HG03354 (cell line): ENCODE results near the gene ADNP.
"Not testable (repeated sequence)": the region's sequence is repeated elsewhere in the genome, so short reads cannot be mapped to it uniquely, and the experiment has no call there.

Experiments used
- ATAC-seq: cut with Tn5 transposase; IDR thresholded peaks from one replicate; pipeline ENCODE4 v1.9.1; 2021; ENCODE audit warnings: mild to moderate bottlenecking; ENCODE audit not compliant: unreplicated experiment, poor library complexity, severe bottlenecking

ADNP gene

DNA sequence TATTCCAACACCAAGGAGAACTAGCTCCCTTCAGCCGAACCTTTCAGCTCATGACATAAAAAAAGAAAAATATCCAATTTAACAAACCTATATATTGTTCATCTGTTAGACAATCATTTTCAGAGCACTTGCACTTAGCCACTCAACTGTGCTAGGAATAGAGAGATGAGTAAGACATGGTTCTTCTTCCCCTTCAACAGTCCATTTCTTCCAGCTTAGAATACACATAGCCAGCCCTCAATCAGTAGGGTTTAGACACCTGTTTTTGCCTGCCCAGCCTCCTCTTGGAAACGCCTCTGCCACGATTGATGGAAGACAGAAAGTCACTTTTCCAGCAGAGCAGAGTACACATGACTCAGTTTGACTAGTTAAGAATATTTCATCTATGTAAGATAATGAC is 21.8 kb downstream of the ADNP start:
- no peak for ATAC-seq

DNA sequence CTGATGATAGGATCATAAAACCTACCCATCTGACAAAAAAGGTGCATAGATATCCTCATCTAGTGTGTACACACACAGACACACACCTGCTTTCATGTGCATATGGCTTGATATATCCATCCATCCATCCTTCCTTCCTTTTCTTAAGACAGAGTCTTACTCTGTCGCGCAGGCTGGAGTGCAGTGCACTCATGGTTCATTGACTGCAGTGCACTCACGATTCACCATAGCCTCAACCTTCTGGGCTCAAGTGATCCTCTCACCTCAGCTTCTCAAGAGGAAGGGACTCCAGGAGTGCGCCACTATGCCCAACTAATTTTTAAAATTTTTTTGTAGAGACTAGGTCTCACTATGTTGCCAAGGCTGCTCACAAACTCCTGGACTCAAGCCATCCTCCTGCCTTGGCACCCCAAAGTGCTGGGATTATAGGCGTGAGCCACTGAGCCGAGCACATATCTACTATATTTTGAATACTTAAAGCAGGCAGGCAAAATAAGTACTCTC is 27.1 kb downstream of the ADNP start:
- no peak for ATAC-seq

DNA sequence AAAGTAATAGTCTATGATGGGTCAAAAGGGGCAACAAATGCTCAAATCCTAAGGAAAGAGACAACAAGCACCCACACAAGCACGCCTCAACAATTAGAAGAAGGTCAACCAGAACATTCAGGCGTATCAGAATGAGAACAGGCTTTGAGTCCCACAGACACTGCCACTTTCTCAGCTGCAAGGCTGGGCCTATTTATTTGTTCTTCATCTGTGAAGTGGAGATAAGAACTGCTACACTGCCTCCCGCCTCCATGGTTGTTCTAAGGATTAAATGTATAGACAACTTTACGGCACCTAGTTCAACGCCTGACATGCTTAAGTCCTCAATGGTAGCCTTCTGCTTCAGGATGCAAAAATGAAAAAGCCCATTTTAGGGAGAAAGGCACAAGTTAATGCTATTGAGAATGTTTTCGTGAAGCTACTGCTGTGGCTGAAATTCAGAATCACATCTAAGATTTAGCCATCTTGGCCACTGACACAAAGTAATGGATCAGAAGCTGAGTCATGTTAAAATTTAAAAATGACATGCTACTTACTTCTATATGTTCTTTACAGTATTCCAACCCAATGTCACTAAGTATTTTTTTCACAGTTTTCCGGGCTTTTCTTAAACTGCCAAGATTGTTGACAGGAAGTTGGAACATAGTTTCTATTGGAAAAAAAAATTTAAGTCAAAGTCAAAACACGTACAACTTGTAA is 27.7 kb downstream of the ADNP start:
- no peak for ATAC-seq

DNA sequence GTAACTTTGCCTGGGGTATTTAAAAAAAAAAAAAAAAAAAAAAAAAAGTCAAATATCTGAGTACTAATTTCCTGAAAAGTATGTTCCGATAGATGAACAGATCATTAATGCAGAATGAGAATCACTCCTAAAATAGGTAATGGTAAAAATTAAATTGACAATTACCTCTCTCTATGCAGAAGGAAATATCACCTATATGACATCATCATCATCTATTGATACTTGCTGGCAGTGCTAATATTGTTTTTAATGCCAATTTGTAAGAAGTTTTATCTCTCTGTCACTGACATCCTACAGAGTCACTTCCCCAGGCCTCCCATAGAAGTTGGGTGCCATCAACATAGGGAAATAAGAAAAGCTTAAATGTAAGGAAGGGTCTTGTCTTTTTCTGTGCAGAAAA is 29.9 kb downstream of the ADNP start:
- no peak for ATAC-seq

DNA sequence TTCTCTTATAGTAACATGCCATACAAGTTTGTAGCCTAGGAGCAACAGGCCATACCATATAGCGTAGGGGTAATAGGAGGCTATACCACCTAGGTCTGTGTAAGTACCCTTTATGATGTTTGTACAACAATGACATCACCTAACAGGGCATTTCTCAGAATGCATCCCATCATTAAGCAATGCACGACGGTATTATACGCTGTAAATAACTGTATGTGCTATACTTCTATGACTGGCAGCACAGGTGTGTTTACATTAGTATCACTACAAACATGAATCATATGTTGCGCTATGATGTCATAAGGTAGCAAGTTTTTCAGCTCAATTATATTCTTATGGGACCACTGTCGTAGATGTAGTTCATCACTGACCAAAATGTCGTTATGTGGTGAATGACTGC is 31.0 kb downstream of the ADNP start:
- ATAC-seq = no peak

DNA sequence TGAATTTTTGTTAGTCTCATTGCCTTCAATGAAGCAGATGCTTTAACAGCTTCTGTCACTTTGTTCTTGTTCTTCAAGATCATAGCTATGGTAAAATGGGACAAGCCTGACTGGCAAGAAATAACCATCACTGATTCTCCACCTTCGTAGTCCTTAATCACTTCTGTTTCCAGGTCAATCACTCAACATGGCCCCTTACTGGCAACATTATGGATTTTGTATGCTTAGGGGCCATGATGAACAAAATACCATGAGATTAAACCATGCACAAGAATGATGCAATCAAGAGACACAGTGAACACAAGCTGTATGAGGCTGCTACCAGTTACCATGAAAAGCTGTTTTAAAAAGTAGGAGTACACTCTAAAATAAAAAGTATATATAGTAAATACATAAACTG is 32.8 kb downstream of the ADNP start:
- ATAC-seq = no peak

DNA sequence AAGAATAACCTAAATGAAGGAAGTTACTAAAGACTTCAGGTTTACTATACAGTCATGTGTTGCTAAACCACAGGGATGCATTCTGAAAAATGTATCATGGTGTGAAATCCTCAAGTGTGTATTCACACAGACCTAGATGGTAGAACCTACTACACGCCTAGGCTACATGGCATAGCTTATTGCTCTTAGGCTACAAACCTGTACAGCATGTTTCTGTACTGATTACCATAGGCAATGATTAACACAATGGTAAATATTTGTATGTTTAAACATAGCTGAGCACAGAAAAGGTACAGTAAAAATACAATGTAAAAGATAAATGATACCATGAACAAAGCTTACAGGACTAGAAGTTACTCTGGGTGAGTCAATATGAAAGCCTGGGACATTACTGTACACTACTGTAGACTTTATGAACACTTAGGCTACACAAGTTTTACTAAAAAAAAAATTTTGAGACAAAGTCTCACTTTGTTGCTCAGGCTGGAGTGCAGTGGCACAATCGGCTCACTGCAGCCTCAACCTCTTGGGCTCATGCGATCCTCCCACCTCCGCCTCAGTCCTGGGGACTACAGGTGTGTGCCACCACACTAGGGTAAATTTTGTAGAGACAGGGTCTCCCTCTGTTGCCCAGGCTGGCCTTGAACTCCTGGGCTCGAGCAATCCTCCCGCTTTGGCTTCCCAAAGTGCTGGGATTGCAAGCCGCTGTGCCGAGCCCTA is 36.0 kb downstream of the ADNP start:
- no peak for ATAC-seq

DNA sequence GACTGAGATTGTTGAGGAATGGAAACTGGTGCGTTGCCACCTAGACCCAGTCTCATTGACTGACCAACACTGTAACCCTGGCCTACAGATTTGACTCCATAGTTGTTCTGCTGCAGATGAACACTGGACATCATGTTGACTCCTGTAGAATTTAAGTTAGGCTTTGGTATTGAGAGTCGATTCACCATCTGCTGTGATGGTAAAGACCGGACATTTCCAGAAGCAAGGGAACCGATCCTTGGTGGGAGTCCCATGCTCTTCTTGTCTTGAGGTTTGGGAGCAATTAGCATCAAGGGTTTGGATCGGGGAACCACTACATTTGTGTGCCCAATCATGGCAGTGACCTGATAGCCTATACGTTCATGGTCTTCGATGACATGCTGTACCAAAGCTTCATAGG is 37.6 kb downstream of the ADNP start:
- ATAC-seq = no peak

DNA sequence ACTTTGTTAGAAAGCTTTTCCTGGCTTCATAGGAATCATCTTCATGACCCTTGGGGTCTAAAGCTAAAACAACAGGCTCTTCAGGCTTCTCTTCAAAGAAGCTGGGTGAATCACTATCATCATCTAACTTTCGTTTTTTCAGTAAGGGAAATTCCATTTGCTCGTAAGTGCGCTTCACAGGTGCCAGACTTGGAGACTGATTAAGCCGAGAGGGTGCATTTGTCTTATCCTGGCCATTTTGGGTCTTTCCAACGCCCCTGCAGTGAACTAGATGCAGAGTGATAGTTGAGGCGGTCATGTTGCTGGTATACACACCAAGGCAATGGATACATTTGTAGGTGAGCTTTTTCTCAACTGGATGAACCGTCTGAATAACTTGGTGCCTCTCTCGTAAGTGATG is 38.8 kb downstream of the ADNP start:
- ATAC-seq = no peak

DNA sequence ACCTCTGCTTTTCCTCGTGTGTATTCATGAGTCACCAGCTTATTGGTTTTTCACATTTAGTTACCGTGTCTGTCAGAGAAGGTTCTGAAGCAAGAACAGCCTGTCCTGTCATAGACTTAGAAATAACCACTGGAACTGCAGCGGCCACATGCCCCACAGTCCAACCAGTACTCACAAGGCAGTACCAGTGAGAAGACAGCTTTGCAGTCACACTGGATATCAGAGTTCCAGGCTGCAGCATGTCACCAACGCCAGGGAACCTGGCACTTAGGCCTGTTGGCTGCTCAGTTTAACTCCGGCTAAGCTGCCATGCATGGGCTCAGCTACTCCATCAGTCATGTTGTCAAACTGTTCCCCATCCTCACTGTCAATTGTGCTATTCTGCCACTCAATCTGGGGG is 40.1 kb downstream of the ADNP start:
- ATAC-seq = no peak

DNA sequence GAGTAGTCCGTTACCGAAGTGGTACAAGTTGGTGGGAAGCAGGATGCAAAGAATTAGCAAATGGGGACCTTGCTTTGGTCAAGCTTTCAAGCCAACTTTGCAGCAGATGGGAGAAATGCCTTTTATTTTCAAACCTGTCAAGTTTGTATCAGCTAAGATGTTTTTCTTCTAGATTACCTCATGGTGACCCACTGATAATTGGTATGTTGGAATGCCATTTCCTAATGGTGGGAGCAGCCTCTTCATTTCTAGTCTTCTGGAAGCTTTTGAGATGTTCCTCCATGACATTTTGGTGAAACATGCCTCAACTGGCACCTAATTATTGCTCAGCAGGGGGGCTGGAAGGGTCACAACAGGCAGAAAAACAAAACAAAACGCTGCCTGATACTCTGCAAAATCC is 43.7 kb downstream of the ADNP start:
- no peak for ATAC-seq

DNA sequence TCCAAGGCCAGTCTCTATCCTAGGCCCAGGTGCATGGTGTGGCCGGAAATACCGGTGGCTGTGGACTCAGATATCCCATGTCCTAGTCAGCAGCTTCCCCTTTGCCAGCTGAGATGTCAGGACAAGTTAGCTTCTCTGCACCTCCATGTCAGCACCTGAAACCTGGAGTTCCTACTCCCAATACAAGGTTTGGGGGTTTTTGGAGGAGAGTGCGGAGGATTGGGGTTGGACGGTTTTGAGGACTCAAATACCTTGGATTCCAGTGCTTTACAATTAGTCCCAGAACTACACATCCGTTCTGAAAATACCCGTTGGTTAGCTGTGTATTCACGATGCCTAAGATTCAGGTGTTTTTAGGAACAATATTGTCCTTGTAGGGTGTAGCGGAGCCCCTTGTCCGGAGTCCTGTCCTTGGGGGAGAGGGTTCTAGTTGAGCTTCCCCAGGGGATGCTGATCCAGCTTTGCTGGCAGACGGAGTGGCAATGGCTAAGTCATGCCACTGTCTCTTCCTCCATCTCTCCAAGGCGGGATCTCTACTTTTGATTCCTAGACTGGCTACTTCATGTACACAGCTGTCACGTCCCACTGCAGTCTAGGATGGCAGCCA is 45.0 kb downstream of the ADNP start:
- ATAC-seq = no peak

DNA sequence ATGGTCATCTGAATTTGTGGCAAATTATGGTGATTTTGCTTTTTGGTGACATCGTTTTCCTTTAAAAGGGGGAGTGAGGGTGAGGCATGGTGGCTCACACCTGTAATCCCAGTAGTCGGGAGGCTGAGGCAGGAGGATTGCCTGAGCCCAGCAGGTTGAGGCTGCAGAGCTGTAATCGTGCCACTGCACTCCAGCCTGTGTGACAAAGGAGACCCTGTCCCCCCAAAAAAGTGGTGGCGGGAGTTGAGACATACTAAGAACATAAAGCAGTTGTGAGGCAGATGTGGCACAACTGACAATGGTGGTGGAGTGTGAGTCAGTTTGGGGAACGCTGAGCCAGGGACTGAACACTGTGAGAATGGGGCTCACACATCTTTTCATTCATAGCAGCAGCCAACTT is 45.5 kb downstream of the ADNP start:
- ATAC-seq = no peak

DNA sequence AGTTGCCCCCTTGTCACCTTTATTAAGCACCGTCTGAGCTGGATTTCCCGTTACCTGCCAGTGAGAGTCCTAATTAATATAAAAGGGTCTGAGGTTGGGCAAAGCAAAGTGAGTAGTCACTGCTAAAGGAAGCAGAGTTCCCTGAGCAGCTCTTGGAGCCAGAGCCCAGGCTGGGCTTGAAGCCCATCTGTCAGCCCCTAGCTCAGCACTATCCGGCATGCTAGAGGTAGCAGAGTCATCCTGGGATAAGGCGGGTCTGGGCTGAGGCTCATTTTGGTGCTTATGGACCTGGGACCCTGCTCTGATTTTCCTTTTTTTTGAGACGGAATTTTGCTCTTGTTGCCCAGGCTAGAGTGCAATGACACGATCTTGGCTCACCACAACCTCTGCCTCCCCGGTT is 46.2 kb downstream of the ADNP start:
- no peak for ATAC-seq

DNA sequence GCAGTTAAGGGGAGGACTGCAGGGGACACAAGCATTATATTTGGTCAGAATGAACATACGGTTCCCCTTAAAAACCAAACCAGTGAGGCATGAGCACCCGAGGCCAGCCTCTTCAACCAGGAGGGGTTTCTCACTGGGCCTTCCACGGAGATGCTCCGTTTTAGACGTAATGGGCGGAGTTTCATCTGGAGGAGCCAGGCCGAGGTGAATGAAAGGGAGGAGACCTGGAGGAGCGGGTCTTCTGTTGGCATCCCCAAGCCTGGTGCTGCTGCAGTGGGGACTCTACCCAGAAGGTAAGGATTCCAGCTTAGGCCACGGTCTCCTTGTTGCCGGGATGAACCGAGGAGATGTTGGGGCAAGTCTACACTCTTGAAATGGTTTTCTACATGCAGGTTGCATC is 47.4 kb downstream of the ADNP start:
- ATAC-seq = no peak

DNA sequence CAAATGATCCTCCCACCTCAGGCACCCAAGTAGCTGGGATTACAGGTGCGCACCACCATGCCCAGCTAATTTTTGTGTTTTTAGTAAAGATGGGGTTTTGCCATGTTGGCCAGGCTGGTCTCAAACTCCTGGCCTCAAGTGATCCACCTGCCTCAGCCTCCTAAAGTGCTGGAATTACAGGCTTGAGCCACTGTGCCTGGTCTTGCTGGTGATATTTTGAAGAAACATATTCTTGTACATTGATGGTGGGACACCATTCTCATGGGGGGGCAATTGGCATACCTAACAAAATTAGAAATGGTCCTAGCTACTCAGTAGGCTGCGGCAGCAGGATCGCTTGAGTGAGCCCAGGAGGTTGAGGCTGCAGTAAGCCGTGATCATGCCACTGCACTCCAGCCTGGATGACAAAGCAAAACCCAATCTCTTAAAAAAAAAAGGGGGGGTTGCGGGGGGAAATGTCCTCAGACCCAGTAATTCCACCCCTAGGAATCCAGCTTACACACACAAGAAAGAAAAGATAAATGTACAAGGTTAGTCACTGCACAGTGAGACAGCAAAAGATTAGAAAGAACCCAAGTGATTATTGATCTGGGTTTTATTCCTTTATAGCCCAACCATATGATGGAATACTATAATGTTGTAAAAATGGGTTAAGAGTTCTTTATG is 49.3 kb downstream of the ADNP start:
- ATAC-seq = not testable (repeated sequence)

DNA sequence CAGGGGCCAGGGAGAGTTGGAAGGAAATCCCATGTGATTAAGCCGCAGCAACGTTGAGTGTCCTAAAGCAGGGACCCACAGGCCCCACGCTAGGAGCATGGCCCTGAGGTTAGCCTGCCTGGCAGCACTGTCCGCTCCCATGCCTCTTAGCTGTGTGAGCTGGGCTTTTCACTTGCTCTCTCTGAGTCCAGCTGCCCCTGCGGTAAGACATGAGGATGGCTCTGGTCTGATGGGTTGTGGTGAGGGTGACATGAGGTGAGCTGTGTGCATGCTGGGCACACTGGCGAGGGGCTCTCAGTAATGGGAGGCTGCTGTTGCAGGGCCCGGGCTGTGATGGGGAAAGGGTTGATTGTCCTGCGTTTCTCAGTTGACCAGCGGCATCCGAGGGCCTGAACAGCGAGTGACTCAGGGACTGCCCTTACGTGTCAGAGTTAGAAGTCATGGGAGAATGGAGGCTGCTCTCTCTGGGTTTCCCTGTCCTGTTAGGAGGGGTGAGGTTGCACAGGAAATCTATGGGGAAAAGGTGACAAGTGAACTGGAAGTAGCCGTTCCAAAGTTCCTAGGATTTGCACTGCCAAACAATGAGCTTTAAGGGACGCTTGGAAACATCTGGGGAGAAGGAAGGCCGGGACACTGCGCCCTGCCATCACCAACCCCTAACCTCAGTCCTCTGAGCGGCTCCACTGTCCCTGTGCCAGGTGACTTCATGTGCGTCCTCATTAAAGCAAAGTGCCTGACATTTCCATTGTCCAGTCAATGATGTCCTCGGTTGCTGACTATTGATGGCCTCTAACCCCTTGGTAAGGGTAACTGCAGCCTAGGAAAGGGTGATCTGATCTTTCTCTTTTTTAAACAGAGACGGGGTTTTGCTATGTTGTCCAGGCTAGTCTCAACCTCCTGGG is 51.3 kb downstream of the ADNP start:
- no peak for ATAC-seq

DNA sequence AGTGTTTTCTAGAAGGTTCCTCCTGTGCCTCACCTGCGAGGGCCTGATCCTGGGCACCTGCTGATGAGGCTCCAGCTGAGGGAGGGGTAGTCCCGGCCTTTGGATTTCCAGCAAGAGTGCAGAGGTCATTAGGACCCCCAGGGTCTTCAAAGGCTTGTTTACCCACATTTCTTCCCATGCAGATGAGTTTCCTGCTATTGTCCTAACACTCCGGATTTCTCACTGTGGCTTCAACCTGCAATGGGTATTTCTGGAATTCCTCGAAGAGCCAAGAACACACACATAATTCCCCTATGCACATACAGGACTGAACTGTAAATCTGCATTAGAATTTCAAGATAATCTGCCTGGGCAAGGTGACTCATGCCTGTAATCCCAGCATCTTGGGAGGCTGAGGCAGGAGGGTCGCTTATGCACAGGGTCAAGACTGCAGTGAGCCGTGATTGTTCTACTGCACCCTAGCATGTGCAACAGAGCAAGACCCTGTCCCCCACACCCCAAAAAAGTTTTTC is 53.9 kb downstream of the ADNP start:
- ATAC-seq = no peak

DNA sequence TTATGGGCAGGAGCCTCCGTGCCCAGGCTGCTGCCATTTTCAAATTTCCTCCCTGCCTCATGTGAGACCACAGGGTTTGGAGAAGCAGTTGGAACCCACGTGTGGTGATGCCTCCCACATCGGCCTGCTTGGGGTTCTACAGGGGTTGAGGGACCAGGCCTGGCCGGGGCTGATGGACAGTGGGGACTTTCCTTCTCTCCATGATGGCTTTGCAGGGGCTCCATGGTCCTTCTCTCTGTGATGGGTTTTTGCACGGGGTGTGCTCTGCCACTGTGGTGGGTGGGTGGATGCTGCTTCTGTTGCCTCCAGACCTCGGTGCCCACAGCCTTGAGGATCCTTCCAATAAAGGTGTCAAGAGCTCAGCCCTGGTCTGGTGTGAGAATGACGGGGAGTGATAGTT is 54.4 kb downstream of the ADNP start:
- no peak for ATAC-seq
